Panc1 (cell line): ENCODE results near the gene GDPD5. TPM values are rescaled to one million over a fixed set of nuclear protein-coding genes. Genes with fewer than 3 reads are reported as not detected.

Source experiments
- ATAC-seq: fragments of 200-7000 bp; cut with Tn5 transposase; 2 replicates; pipeline ENCODE4 v1.9.1; 2020; ENCODE audit warnings: mild to moderate bottlenecking, moderate library complexity
- BruUV-seq: library from RNA; stranded (reverse); fragments of 400-500 nt; replicated peaks from 2 replicates; lab custom pipeline; 2021; lab: Mats Ljungman, UMichigan
- CTCF ChIA-PET: fragments of 300-600 bp; sonication (Branson Sonifier 250); formaldehyde crosslinking; loops from one replicate; lab custom pipeline; 2022; ENCODE audit warnings: antibody characterized with exemption; lab: Charles Lee
- POLR2A ChIA-PET: fragments of 300-600 bp; sonication (Branson Sonifier 250); formaldehyde crosslinking; loops from one replicate; lab custom pipeline; 2022; ENCODE audit warnings: antibody characterized with exemption; lab: Charles Lee
- DNase-seq: peaks from one replicate; pipeline ENCODE4 v3.0.0-alpha.2; 2010; ENCODE audit warnings: low read depth, low spot score
- H3K27ac ChIP-seq: 2 replicates; pipeline ENCODE4 v1.5.1; 2011; ENCODE audit warnings: mild to moderate bottlenecking, low read length, inconsistent platforms
- H3K27me3 ChIP-seq: fragments of 200-500 bp; sonication (Bioruptor generic); 2 replicates; pipeline ENCODE4 v1.6.0; 2014; ENCODE audit warnings: low read length, inconsistent platforms; ENCODE audit not compliant: control insufficient read depth, insufficient read depth
- H3K36me3 ChIP-seq: fragments of 200-500 bp; sonication (Bioruptor generic); 2 replicates; pipeline ENCODE4 v1.5.1; 2014; ENCODE audit warnings: inconsistent platforms, mild to moderate bottlenecking, low read length, moderate library complexity; ENCODE audit not compliant: control insufficient read depth, insufficient read depth
- H3K4me1 ChIP-seq: 2 replicates; pipeline ENCODE4 v1.5.1; 2011; ENCODE audit warnings: inconsistent platforms, mild to moderate bottlenecking, low read length, moderate library complexity; ENCODE audit not compliant: control insufficient read depth, insufficient read depth
- H3K4me3 ChIP-seq, 2 experiments: 2 replicates each; pipeline ENCODE4 v1.5.1; 2011 to 2012; ENCODE audit warnings: low read depth in 2 of 2, low read length in 2 of 2, mild to moderate bottlenecking in 2 of 2, inconsistent platforms in 1 of 2, moderate library complexity in 1 of 2
- H3K9me3 ChIP-seq: fragments of 200-500 bp; sonication (Bioruptor generic); 2 replicates; pipeline ENCODE4 v1.5.1; 2014; ENCODE audit warnings: low read depth, mild to moderate bottlenecking, inconsistent platforms, low read length, moderate library complexity; ENCODE audit not compliant: control insufficient read depth, insufficient read depth
- POLR2AphosphoS5 ChIP-seq: IDR thresholded peaks from 2 replicates; pipeline ENCODE4 v1.6.1; 2012; ENCODE audit warnings: mild to moderate bottlenecking, low read depth, low read length, moderate library complexity
- SIN3A ChIP-seq: IDR thresholded peaks from 2 replicates; pipeline ENCODE4 v1.6.1; 2012; ENCODE audit warnings: low read depth, mild to moderate bottlenecking, low read length, moderate library complexity, borderline replicate concordance; ENCODE audit not compliant: insufficient read depth
- TCF7L2 ChIP-seq: IDR thresholded peaks from 2 replicates; pipeline ENCODE4 v1.6.1; 2011; ENCODE audit warnings: mild to moderate bottlenecking, low read depth, low read length, inconsistent platforms
- in situ Hi-C: cut with HindIII; loops from 2 replicates; pipeline ENCODE4 v1.10.0; 2016; ENCODE audit warnings: low sequenced_read_pairs, low pct_unique_long_range_greater_than_20kb
- intact Hi-C: fragments of 100-400 bp; cut with micrococcal nuclease; formaldehyde crosslinking; loops from one replicate; pipeline ENCODE4 v1.10.0; 2022; ENCODE audit not compliant: unreplicated experiment
- total RNA-seq: library from RNA; stranded (reverse); gene quantifications from one replicate; pipeline ENCODE4 v1.2.1, GENCODE V29; 2021; ENCODE audit not compliant: unreplicated experiment
- TF ChIP-seq, protein P1 (sequence below), 2 experiments: IDR thresholded peaks; 2 replicates each; pipeline ENCODE4 v1.6.1; 2011 to 2012; ENCODE audit warnings: low read depth in 2 of 2, control low read depth in 1 of 2, low read length in 1 of 2, mild to moderate bottlenecking in 1 of 2, moderate library complexity in 1 of 2; ENCODE audit not compliant: insufficient read depth in 1 of 2
- TF ChIP-seq, protein P2 (sequence below): fragments of 450-650 bp; IDR thresholded peaks from 2 replicates; pipeline ENCODE4 v1.5.1; 2017; ENCODE audit warnings: mild to moderate bottlenecking

GDPD5 gene
- total RNA-seq, 1 experiment from 2014 or later: 6.0 TPM

DNA sequence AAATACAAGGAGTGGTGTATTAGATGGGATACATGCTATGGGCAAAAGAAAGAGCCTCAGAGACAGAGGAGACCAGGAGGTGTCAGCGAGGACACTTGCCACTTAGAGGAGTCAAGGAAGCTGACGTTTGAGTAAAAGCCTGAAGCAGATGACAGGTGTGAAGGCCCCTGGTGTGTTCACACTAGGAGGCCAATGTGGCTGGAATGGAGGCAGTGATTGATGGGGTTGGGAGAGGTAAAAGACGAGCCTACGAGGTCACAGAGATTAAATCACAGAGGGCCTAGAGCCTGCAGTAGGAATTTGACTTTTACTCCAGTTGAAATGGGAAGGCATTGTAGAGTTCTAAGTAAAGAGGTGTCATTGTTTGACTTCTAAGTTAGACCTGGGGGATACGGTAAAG is 12.0 kb upstream of the GDPD5 start:
- Histone ChIP-seq H3K4me1 (peaks cover 17% of the 10 kb centered on the region), H3K36me3 (no peaks in the 10 kb centered on the region), H3K9me3 (no peaks in the 10 kb centered on the region), H3K27ac (no peak overlapping the region), H3K4me3 (no peak overlapping the region), H3K27me3 (no peaks in the 10 kb centered on the region)
- BruUV-seq: no TSS peak
- DNase-seq: no peak
- in situ Hi-C loops (no loop called here), intact Hi-C loops (no loop called here)
- no peak for TF ChIP-seq TCF7L2
- TF ChIP-seq POLR2AphosphoS5: no peak
- TF ChIP-seq SIN3A: no peak
- TF ChIP-seq, protein P1, sequence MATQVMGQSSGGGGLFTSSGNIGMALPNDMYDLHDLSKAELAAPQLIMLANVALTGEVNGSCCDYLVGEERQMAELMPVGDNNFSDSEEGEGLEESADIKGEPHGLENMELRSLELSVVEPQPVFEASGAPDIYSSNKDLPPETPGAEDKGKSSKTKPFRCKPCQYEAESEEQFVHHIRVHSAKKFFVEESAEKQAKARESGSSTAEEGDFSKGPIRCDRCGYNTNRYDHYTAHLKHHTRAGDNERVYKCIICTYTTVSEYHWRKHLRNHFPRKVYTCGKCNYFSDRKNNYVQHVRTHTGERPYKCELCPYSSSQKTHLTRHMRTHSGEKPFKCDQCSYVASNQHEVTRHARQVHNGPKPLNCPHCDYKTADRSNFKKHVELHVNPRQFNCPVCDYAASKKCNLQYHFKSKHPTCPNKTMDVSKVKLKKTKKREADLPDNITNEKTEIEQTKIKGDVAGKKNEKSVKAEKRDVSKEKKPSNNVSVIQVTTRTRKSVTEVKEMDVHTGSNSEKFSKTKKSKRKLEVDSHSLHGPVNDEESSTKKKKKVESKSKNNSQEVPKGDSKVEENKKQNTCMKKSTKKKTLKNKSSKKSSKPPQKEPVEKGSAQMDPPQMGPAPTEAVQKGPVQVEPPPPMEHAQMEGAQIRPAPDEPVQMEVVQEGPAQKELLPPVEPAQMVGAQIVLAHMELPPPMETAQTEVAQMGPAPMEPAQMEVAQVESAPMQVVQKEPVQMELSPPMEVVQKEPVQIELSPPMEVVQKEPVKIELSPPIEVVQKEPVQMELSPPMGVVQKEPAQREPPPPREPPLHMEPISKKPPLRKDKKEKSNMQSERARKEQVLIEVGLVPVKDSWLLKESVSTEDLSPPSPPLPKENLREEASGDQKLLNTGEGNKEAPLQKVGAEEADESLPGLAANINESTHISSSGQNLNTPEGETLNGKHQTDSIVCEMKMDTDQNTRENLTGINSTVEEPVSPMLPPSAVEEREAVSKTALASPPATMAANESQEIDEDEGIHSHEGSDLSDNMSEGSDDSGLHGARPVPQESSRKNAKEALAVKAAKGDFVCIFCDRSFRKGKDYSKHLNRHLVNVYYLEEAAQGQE (IDR thresholded peaks at IDR 0.05; ENCODE audit: insufficient read depth in 1 of 2, low read depth in 2 of 2, low read length in 1 of 2): no peak
- TF ChIP-seq, protein P2, sequence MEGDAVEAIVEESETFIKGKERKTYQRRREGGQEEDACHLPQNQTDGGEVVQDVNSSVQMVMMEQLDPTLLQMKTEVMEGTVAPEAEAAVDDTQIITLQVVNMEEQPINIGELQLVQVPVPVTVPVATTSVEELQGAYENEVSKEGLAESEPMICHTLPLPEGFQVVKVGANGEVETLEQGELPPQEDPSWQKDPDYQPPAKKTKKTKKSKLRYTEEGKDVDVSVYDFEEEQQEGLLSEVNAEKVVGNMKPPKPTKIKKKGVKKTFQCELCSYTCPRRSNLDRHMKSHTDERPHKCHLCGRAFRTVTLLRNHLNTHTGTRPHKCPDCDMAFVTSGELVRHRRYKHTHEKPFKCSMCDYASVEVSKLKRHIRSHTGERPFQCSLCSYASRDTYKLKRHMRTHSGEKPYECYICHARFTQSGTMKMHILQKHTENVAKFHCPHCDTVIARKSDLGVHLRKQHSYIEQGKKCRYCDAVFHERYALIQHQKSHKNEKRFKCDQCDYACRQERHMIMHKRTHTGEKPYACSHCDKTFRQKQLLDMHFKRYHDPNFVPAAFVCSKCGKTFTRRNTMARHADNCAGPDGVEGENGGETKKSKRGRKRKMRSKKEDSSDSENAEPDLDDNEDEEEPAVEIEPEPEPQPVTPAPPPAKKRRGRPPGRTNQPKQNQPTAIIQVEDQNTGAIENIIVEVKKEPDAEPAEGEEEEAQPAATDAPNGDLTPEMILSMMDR: no peak
- no peak for ATAC-seq
- ChIA-PET POLR2A (no interaction called here), CTCF (no interaction called here)

DNA sequence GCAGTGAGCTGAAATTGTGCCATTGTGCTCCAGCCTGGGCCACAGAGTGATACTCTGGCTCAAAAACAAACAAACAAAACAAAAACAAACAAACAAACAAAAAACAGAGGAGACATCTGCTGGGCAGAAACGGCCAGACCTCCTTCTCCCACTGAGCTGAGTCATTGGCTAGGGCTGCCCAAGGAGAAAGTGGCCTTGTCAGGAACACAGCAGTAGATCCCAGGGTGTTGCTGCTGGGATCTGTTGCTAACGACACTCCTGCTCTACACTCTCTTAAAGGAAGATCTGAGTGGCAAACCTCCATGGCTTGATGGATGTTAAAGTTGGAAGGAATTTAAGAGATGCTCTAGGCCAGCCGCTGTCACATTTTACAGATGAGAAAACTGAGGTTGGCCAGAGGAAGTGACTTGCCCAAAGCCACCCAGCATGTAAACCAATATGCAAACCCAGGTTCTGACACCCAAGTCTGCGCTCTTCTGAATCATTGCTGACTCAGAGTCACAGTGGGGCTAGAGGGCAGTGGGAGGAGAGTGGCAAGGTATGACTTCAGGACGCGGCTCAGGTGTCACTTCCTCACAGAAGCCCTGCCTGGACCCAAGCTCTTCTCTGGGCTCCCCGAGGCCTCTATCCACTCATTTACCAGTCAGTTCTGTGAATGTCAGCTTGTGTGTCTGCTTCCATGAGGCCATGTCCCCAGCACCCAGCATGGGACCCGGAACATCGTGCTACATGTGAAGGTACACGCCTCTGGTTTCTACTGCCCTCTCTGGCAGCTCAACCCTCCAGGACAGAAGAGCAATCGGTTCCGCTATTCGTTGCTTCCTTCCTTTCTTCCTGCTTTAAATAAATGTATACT is 11.3 kb upstream of the GDPD5 start:
- BruUV-seq: no TSS peak
- Histone ChIP-seq H3K27me3 (no peaks in the 10 kb centered on the region), H3K4me1 (peaks cover 20% of the 10 kb centered on the region), H3K27ac (no peak overlapping the region), H3K9me3 (no peaks in the 10 kb centered on the region), H3K36me3 (no peaks in the 10 kb centered on the region), H3K4me3 (no peak overlapping the region)
- in situ Hi-C loops: no loop called here
- POLR2A ChIA-PET: no interaction called here
- TF ChIP-seq, protein P1 (IDR thresholded peaks at IDR 0.05; ENCODE audit: insufficient read depth in 1 of 2, low read depth in 2 of 2, low read length in 1 of 2): no peak
- TF ChIP-seq POLR2AphosphoS5 (no peak), SIN3A (no peak), TCF7L2 (no peak)
- TF ChIP-seq, protein P2: no peak
- ATAC-seq (peak; percentile 59), DNase-seq (no peak)
- intact Hi-C loops: no loop called here
- CTCF ChIA-PET: interaction anchor here (0.6 kb wide), 1 partner anchor 47 kb away, joined by 4 read pairs; no protein-coding TSS in a partner anchor
